Thyroid gland (tissue), 4 donors: Measurements from ENCODE around the gene CFAP46. TPM values are rescaled to one million over a fixed set of nuclear protein-coding genes. Genes with fewer than 3 reads are reported as not detected.
"Not testable (repeated sequence)": the region's sequence is repeated elsewhere in the genome, so short reads cannot be mapped to it uniquely, and the experiment has no call there.

Source experiments
- DNase-seq, 2 donors: peaks; one replicate each; pipeline ENCODE4 v3.0.0-alpha.2; 2019
- H3K27ac ChIP-seq, 3 donors: fragments of 200-600 bp; sonication (generic); 1 replicate in 2 of 3; 2 replicates in 1 of 3; pipeline ENCODE4 v1.5.1; 2016 to 2019; ENCODE audit warnings: mild to moderate bottlenecking in 1 of 3, moderate library complexity in 1 of 3
- H3K27me3 ChIP-seq: fragments of 200-600 bp; sonication (generic); one replicate; pipeline ENCODE4 v1.5.1; 2019
- H3K36me3 ChIP-seq, 2 donors: fragments of 200-600 bp; sonication (generic); one replicate each; pipeline ENCODE4 v1.5.1; 2016 to 2019
- H3K4me1 ChIP-seq, 2 donors: fragments of 200-600 bp; sonication (generic); one replicate each; pipeline ENCODE4 v1.5.1; 2017 to 2019
- H3K4me3 ChIP-seq, 3 donors: fragments of 200-600 bp; sonication (generic); replicated peaks in 1 of 3; 1 replicate in 2 of 3; 2 replicates in 1 of 3; pipeline ENCODE4 v1.5.1; 2016; ENCODE audit warnings: mild to moderate bottlenecking in 1 of 3
- H3K9me3 ChIP-seq: fragments of 200-600 bp; sonication (generic); one replicate; pipeline ENCODE4 v1.5.1; 2017
- CTCF ChIP-seq, 6 experiments: fragments of 200-600 bp in 3 of 6; fragments of 450-650 bp in 3 of 6; sonication (generic) in 3 of 6; IDR thresholded peaks; one replicate each; pipeline ENCODE4 v1.5.1; 2016 to 2019; ENCODE audit warnings: antibody characterized with exemption in 6 of 6, mild to moderate bottlenecking in 2 of 6, inconsistent platforms in 1 of 6, moderate library complexity in 1 of 6
- POLR2A ChIP-seq, 2 donors: fragments of 450-650 bp; IDR thresholded peaks; one replicate each; pipeline ENCODE4 v1.6.1; 2017; ENCODE audit warnings: antibody characterized with exemption in 2 of 2, mild to moderate bottlenecking in 2 of 2, moderate library complexity in 1 of 2
- WGBS, 2 donors: methylation state at CpG; one replicate each; pipeline ENCODE4 v1.1.5; 2017; 5-methylcytosine and 5-hydroxymethylcytosine counted together
- intact Hi-C: fragments of 100-400 bp; cut with DNase I; formaldehyde crosslinking; loops from one replicate; pipeline ENCODE4 v1.15.1; 2023
- total RNA-seq, 4 donors: library from RNA; depleted of rRNA; stranded (reverse); fragments of >200 nt; gene quantifications; one replicate each; pipeline ENCODE4 v1.2.3, GENCODE V29; 2016

Gene CFAP46
- total RNA-seq, 4 donors from 2014 or later, result 3.6 to 12.7 (median 9.1) TPM

GRCh38 chr10:132925071-132925561, 17.3 kb downstream of the CFAP46 start:
- Histone ChIP-seq H3K4me3 (no peak overlapping the region), H3K27ac (no peak overlapping the region), H3K9me3 (no peaks in the 10 kb centered on the region), H3K36me3 (no peaks in the 10 kb centered on the region), H3K4me1 (no peaks in the 10 kb centered on the region), H3K27me3 (no peaks in the 10 kb centered on the region)
- TF ChIP-seq CTCF (IDR thresholded peaks at IDR 0.05), result no peak
- TF ChIP-seq POLR2A (IDR thresholded peaks at IDR 0.05), result no peak
- no peak for DNase-seq
- WGBS, 2 donors, result 95 to 98% methylated on average over 18 to 23 of the region's 24 CpGs
- intact Hi-C loops, result no loop called here

- Histone ChIP-seq H3K27ac (no peak overlapping the region), H3K27me3 (no peaks in the 10 kb centered on the region), H3K9me3 (no peaks in the 10 kb centered on the region), H3K4me1 (no peaks in the 10 kb centered on the region), H3K36me3 (no peaks in the 10 kb centered on the region), H3K4me3 (no peak overlapping the region)
- TF ChIP-seq CTCF (IDR thresholded peaks at IDR 0.05) (no peak), POLR2A (IDR thresholded peaks at IDR 0.05) (no peak)
- WGBS, 2 donors, result 89 to 97% methylated on average over 17 to 32 of the region's 42 CpGs
- intact Hi-C loops, result no loop called here
- DNase-seq, result no peak
Measured at GRCh38 chr10:132924046-132924952, 18.1 kb downstream of the CFAP46 start.

GRCh38 chr10:132923384-132923783, 19.0 kb downstream of the CFAP46 start:
- H3K27ac ChIP-seq, H3K4me1 ChIP-seq, H3K9me3 ChIP-seq, H3K4me3 ChIP-seq, DNase-seq, H3K27me3 ChIP-seq, H3K36me3 ChIP-seq, intact Hi-C loops: not testable (repeated sequence)
- WGBS, 2 donors, result 66 to 84% methylated on average over 6 to 7 of the region's 7 CpGs

- Histone ChIP-seq H3K4me3 (no peak overlapping the region), H3K9me3 (no peaks in the 10 kb centered on the region), H3K36me3 (no peaks in the 10 kb centered on the region), H3K4me1 (no peaks in the 10 kb centered on the region), H3K27me3 (no peaks in the 10 kb centered on the region), H3K27ac (no peak overlapping the region)
- TF ChIP-seq CTCF (IDR thresholded peaks at IDR 0.05) (no peak), POLR2A (IDR thresholded peaks at IDR 0.05) (no peak)
- WGBS, 2 donors, result 83 to 100% methylated on average over 4 to 6 of the region's 17 CpGs
- no peak for DNase-seq
- intact Hi-C loops, result no loop called here
Measured at GRCh38 chr10:132922872-132923271, 19.5 kb downstream of the CFAP46 start.

- H3K9me3 ChIP-seq, result no peaks in the 10 kb centered on the region
- TF ChIP-seq CTCF (IDR thresholded peaks at IDR 0.05) (no peak), POLR2A (IDR thresholded peaks at IDR 0.05) (no peak)
- no peak overlapping the region for H3K27ac ChIP-seq
- no peaks in the 10 kb centered on the region for H3K27me3 ChIP-seq
- DNase-seq, result no peak
- WGBS, 2 donors, result 90 to 95% methylated on average over 29 to 36 of the region's 52 CpGs
- H3K4me3 ChIP-seq, result no peak overlapping the region
- intact Hi-C loops, result no loop called here
- peaks cover 1 to 5% of the 10 kb centered on the region in 2 donors for H3K4me1 ChIP-seq
- H3K36me3 ChIP-seq, result no peaks in the 10 kb centered on the region
Measured at GRCh38 chr10:132921818-132922807, 20.3 kb downstream of the CFAP46 start.
